B cell (primary cell): ENCODE measurements around the gene CHRNA7.

ENCODE experiments used
- CTCF ChIP-seq: fragments of 200-600 bp; IDR thresholded peaks from one replicate; pipeline ENCODE4 v1.8.0; 2022; ENCODE audit warnings: antibody characterized with exemption, mild to moderate bottlenecking
- EZH2 ChIP-seq: IDR thresholded peaks from 2 replicates; pipeline ENCODE4 v1.6.1; 2012; ENCODE audit warnings: borderline replicate concordance, low read depth, mild to moderate bottlenecking, moderate library complexity, low read length; ENCODE audit not compliant: insufficient read depth, poor library complexity, severe bottlenecking

DNA sequence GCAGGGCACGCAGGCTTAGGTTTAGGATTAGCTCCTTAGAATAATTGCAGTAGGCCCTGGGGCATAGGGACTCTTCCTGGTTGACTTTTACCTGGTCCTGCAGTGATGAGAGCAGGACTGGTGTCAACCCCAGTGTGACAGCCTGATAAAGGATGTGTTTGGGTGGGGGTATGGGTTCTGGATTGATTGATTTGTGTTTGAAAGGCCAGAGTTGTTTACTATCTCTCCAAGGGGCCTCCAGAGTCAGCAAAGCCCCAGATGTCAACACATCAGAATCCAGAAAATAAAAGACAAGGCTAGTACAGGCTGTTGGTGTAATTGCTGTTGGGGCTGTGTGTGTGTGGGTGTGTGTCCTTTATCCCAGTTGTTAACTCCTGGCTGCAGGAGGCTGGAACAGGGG lies 122.3 kb downstream of the CHRNA7 start:
- TF ChIP-seq CTCF: no peak
- no peak for TF ChIP-seq EZH2
